ENCODE measurements around the gene ENC1.

ENC1 gene

DNA sequence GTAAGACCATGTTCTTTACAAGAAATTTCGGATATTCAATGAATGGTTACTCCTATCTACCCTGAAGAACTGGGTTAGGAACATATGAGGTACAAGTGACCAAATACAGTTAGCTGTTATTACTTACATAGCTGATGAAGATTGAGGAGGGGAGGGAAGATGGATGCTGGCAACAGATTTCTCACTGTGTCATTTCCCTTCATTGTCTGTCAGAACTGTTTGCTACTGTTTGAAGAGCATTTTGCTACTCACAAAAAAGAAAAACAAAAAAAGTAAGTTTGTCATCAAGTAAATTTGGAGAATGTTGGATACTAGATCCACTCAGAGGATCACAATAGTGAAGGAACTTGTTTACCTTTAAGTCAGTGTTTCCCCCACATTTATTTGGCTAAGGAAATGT lies 53.7 kb downstream of the ENC1 start:
- no peak for TF ChIP-seq CTCF (IDR thresholded peaks at IDR 0.05)
- no peak for DNase-seq (ENCODE audit: low spot score)
- H3K4me3 ChIP-seq, result no peak overlapping the region
- H3K27ac ChIP-seq, result peak overlapping the region in 1 of 2 donors; percentile 26

DNA sequence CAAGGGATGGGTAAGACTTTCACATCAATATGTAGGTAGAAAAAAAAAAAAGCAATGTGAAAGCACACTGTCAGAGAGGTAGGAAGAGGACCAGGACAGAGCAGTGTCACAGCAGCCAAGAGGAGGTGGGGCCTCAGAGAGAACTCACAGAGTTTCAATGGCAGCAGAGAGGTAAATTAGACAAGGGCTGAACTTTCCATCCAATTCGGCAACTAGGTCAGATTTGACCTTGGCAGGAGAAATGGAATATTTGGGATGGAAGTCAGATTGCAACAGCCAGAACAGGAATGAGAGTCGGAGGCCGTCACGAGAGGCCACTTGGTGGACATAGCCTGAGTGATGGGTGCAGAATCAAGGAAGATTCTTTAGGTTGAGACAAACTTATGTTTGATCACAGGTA lies 57.7 kb downstream of the ENC1 start:
- TF ChIP-seq CTCF (IDR thresholded peaks at IDR 0.05), result no peak
- Histone ChIP-seq H3K27ac (no peak overlapping the region), H3K4me3 (no peak overlapping the region)
- DNase-seq (ENCODE audit: low spot score), result no peak

- H3K4me3 ChIP-seq, result no peak overlapping the region
- H3K27ac ChIP-seq, result no peak overlapping the region
- DNase-seq (ENCODE audit: low spot score), result no peak
- TF ChIP-seq CTCF (IDR thresholded peaks at IDR 0.05), result no peak
Measured at GRCh38 chr5:74581988-74582365, 58.6 kb downstream of the ENC1 start.

GRCh38 chr5:74580729-74581109 lies 59.8 kb downstream of the ENC1 start:
- Histone ChIP-seq H3K27ac (no peak overlapping the region), H3K4me3 (no peak overlapping the region)
- no peak for TF ChIP-seq CTCF (IDR thresholded peaks at IDR 0.05)
- no peak for DNase-seq (ENCODE audit: low spot score)

- TF ChIP-seq CTCF (IDR thresholded peaks at IDR 0.05), result no peak
- no peak overlapping the region for H3K4me3 ChIP-seq
- DNase-seq (ENCODE audit: low spot score), result no peak
- H3K27ac ChIP-seq, result no peak overlapping the region
Measured at GRCh38 chr5:74579215-74579614, 61.3 kb downstream of the ENC1 start.

DNA sequence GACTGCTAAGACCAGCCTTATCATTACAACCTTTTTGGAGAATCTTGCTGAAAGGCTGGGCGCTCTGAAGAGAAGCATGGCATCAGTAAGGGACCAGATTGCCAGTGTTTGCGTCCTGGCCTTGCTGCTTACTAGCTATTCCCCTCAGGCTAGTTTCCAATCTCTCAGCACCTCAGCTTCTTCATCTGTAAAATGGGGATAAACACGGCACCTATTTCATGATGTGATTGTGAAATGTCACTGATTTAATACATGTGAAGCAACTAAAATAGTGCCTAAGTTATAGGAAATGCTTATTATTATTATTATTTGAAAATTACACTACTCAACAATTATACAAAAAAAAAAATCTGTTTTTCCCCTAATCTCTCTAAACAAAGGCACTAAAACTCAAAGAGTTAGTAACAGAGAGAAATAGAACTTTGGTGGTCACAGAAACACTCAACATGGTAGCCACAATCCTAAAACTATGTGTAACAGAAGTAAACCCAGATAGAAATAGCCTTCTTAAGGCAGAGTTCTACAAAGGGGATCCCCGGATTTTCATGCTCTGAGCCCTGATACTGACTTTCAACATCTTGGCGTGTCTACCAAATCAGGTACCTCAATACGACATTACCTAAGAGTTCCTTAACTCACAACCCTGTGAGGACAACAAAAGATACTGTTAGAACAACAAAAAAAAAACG lies 62.0 kb downstream of the ENC1 start:
- no peak overlapping the region for H3K4me3 ChIP-seq
- TF ChIP-seq CTCF (IDR thresholded peaks at IDR 0.05), result no peak
- no peak for DNase-seq (ENCODE audit: low spot score)
- H3K27ac ChIP-seq, result no peak overlapping the region

Measured in coronary artery (tissue), 2 donors.